ENCODE data around the gene PIBF1.
"Not testable (repeated sequence)": the region's sequence is repeated elsewhere in the genome, so short reads cannot be mapped to it uniquely, and the experiment has no call there.

PIBF1 gene

DNA sequence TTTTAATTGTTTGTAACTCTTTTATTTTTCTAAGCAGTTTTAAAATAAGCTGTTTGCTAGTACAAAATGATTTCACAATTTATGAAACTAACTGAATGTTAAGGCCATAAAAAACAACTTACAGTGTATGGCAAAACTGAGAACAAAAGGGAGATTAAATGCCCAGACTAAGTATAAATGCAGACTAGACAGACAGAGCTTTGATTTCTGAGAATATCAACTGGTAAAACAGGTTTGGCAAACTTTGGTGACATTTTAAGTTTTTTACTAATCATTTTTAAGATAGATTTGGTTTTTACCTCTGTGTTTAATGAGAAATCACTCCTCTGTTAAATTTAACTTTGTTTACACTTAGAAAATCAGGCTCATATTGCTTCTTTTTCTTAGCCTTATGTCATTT, 149.4 kb downstream of the PIBF1 start:
- no peak for DNase-seq

DNA sequence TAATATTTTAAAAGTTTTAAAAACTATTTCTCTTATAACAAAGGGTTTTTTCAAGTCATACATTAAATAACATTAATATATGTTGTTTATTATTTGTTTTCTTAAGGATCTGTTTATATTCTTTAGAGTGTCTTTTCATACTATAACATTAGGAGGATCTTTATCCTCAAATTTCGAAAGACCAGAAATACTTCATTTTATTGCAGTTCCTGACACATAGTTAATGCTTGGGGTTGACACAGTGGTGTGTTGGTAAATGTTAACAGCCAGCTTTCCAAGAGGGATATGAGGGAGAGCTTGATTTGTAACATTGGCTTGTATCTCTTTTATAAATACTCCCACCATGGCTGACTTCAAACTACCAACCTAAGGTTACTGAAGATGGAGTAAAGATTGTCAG, 150.3 kb downstream of the PIBF1 start:
- DNase-seq = no peak

DNA sequence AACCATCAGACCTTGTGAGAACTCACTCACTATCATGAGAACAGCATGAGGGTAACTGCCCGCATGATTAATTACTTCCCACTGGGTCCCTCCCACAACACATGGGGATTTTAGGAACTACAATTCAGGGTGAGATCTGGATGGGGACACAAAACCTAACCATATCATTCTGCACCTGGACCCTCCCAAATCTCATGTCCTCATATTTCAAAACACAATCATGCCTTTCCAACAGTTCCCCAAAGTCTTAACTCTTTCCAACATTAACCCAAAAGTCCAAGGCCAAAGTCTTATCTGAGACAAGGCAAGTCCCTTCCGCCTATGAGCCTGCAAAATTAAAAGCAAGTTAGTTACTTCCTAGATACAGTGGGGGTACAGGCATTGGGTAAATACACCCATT, 164.3 kb downstream of the PIBF1 start:
- DNase-seq = not testable (repeated sequence)

DNA sequence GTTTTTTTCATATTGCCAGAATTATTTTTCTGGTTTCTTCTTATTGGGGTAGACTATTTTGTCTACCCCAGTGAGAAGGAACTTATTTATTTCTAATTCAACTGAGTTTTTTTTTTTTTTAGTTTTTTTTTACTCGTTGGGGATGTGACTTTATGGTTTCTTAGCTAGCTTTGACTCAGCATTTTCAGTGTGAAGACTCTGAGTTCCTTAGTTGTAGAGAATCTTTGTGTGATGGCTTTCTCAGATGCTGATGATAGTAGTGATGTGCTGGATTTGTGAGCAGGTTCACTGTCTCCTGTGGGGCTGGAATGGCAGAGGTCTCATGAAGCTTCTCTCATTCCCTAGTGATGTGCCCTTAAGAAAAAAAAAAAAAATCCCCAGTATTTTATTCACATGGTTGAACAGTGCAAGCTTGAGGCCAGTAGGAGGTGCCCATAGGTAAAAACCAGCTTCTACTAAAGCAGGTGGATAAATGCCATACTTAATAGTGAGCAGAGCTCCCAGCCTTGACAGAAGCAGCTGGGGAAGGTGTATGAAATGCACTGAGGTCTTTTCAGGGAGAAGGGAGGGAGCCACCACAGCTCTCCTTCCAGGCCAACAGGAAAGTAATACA, 170.7 kb downstream of the PIBF1 start:
- no peak for DNase-seq

DNA sequence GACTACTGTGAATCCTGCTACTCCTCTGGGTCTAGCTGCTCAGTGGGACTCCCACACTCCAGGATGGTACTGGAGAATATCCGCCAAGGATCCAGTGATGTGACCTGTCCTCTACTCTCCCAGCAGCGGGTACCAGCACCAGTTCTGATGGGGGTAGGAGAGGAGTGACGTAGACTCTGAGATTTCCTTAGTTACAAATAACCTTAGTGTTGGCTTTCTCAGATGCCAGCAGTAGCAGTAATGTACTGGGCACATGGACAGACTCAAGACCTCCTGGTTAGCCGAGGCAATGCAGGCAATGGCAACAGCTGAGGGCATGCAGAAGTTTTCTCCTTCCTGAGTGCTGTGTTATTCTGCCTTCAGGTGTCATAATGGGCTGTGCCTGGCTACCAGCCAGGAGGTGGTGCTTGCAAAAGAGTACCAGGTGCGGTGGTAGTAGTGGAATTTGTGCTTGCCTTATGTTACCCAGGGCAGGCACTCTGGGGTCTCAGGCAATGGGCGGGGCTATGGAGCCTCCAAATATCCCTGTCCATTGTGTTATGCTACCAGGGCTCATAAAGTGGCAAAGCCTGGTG, 171.5 kb downstream of the PIBF1 start:
- peak; percentile 33 for DNase-seq

DNA sequence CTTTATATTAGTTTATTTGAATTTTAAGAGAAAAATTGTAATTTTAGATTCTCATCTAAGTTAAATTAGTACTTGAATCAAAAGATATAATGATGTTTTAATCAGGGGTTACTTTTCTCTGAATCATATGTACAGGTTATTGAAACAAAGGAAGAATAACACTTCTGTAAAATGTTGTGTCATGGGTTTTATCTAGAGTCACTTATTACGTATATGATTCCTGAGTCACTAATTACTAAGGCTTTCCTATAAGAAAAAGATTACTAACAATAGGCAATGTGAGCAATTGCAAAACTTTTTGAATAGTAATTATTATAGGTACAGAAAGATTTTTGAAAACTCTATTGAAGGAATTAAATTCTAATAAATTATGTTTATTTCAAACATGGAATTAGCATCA, 177.7 kb downstream of the PIBF1 start:
- no peak for DNase-seq

DNA sequence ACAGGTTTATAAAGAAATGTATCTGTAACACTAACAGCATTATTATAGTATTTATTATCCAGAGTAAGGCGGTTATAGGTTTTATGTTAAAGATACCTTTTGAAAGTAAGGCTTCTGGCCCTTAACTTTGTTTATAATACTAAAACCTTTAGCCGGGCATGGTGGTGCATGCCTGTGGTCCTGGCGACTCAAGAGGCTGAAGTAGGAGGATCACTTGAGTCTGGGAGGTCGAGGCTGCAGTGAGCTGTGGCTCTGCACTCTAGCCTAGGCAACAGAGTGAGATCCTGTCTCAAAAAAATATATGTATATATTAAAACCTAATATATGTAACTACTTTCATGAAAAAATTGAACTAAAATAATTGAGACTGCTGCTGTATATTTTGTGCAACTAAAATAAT, 178.2 kb downstream of the PIBF1 start:
- no peak for DNase-seq

DNA sequence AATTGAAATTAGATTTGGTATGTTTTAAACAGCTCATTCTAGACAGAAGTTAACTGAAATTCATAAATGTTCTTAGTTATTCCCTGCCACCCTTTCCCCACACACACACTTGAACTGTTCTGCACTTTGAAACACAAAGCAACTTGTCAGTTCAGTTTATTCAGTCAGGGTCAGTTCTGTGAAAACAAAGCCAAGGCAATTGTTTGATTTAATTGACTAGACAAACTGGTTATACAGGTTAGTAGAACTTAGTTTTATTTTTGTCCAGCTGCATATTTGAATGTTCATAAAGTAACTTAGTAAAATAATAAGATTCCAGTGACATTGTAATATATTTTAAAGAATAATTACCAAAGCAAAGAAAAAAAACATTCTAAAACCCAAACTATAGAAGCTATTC, 178.6 kb downstream of the PIBF1 start:
- peak; percentile 85 for DNase-seq

DNA sequence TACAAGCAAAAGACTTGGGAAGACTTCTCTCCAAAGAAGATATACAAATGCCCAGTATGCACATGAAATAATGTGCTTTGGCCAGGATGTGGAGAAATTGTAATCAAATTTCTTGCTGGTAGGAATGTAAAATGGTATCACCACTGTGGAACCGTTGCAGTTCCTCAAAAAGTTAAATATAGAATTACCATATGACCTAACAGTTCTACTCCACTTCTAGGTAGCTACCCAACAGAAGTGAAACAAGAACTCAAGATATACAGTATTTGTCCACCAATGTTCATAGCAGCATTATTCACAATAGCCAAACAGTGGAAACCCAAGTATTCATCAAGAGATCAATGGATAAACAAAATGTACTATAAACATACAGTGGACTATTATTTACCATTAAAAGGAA, 181.8 kb downstream of the PIBF1 start:
- DNase-seq = no peak

DNA sequence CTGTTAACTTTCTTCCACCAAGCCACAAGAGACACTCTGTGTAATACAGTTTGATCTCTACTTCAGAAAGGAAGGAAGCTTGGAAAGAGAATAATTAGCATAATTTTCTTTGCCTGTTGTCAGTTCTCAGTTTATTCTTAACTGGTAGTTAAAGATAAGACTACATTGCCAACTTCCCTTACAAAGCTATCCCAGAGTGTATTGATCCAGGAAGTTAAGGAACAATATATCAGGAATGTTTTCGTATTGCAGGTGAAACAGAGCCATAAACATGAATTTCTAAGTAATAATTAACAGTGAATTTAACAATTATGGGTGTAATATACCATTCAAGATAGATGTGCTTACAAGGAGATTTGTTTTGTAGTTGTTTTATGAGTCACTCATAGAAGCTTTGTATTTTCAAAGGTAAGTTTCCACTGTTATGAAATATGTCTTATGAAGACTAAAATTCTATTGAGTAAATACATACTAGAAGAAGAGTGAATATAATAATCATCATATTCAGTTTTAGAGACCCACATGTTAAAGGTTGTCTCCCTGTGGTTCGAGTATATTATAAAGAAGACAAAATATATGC, 188.5 kb downstream of the PIBF1 start:
- no peak for DNase-seq

DNA sequence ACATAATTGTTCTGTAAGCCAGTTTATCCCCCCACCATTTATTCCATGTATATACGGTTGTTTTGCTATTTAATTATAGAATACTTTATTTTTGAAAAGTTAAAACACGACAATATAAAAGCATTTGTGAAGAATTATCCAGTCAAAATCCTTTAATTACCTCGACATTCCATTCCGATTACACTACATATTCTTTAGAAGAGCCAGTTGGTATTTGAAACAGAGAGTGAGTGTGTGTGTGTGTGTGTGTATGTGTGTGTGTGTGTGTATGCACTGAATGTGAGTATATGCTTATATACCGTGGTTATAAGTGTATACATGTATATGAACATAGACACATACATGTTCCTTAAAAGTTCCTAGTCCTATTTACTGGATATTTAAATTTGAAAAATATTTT, 189.0 kb downstream of the PIBF1 start:
- DNase-seq = no peak

DNA sequence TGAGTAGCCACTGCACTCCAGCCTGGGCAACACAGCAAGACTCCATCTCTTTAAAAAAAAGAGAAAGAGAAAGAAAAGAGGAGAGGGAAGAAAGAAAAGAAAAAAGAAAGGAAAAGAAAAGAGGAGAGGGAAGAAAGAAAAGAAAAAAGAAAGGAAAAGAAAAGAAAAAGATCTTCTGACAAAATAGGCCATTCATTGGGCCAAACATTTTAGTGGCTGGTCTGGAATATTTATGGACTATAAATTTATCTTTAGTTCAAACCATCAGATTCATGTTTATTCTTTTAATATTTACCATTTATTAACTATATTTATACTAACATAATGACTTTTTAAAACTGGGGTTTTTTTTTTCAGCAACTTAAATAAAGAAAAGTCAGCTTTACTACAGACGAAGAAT, 191.3 kb downstream of the PIBF1 start:
- no peak for DNase-seq

DNA sequence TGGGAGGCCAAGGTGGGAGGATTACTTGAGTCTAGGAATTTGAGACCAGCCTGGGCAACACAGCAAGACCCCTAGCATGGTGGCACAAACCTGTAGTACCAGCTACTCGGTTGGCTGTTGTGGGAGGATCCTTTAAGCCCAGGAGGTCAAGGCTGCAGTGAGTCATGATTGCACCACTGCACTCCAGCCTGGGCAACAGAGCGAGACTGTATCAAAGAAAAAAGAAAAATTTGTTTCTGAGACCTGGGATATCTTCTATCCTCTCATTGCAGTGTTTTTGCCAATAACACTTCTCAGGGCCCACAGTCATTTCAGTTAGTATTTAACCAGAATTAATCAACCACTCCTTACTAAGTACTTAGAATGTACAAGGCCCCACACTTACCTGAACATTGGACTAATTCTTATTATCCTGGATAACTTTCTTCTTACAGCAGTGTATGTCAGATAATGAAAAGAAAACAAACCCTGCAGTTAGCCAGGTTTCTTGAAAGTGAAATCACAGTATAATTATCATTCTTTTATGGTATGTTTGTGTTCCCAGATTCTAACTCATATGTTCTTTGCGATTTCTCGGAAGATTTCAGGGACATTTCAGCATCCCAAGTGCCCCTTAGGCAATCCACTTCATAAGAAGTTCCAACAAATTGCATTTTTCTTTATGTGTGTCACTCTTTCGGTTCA, 201.3 kb downstream of the PIBF1 start:
- no peak for DNase-seq

DNA sequence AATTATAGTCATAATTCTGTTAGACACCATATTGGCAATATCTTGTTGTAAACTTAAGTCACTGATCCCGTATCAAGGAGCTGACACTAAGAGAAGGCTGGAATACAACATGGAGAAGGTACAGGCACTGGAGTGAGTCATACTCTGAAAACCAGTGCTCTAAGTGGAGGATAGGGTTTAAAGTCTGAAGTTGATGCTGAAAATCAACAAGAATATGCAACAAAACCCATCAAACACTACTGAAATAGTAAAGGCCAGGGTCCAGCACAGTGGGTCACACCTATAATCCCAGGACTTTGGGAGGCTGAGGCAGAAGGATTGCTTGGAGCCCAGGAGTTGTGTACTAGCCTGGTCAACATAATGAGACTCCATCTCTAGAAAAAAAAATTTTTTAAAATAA, 203.7 kb downstream of the PIBF1 start:
- no peak for DNase-seq

DNA sequence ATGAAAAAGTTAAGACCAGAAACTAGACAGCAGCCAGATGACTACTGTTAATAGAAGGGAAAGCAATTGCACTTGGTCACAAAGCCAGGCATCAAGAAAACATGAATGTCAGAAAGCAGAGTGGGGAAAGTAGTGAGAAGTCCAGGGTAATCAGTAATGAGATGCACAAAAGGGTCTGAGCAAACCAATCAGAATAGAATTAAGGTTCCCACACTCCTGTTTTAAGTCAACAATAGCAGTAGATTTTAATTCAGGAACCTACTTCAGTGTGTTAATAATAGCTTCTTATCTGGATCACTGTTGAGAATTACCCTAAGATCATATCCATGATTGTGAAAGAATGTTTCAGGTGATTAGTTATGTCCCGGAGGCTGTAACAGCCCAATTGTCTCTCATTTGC, 204.3 kb downstream of the PIBF1 start:
- no peak for DNase-seq

DNA sequence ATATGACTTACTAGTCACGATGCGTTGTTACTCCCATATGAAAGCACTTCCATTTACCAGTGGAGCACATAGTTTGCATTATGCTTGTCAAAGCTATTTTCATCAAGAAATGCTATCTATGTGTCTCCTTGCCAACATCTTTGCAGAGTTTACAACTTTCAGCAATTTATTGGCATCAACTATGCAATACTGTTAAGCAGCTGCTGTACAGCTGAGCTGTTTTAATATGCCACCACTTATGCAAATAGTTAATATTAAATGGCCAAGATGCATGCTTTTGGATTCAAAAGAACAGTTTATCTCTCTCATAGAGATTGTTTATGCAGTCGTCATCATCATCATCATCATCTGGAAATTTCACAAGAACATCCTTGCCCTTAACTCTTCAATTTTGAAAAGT, 209.0 kb downstream of the PIBF1 start:
- DNase-seq = no peak

DNA sequence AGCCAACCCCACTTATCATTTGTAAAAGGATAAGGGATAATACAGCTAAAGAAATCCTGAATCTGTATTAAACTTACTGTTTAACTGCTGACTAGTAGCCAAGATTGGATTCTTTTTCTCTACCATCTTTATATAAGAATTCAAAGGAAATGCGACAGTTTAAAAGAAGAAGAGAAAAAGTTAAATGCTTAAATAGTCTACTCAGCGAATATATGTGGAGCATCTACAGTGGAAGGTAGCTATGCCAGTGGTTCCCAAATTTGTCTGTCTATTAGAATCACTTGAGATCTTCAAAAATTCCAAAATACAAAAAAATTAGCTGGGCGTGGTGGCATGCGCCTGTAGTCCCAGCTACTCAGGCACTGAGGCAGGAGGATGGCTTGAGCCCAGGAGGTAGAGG, 216.1 kb downstream of the PIBF1 start:
- no peak for DNase-seq

DNA sequence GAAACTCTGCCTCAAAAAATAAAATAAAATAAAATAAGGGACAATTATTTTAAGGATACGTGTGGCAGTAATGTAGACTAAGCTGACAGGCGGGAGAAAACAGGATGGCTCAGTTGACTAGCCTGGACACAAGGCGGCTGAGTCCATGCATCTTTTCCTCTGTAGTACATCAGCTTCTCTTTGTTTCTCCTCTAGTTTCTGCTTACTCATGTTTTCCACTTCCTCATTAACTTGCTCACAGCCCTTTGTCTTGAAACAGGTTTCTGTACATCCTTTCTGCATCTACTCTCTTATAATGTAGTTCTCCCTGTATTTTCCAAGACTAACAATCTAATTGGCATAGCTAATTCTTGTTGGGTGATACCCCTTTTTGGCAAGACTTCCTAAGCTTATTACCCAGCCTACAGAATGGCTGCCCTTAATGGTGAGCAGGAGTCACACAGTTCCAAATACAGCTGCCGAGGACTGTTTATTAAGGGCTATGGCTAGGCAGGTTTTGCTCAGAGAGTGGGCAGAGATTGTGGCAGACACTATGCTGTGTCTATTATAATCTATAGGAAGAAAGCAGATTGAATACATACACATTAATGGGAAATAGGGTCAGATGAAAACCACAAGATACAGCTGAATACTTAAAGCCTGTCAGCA, 218.2 kb downstream of the PIBF1 start:
- peak; percentile 59 for DNase-seq

DNA sequence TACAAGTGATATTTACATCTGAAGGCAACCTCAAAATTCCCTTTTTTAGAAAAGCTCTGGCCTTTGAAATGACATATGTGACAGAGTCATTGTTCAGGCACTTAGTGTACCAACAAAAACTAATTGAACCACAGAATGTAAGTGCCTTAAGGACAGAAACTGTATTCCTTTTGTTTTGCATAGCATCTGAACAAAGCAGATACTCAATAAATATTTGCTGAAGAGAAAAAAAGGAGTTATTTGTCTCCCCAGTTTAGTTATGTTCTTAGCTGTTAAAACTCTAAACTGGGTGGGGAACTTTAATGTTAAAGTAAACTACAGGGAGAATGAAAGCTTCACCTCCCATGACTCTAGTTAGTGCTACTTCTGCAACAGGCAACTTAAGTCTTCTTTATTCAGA, 220.0 kb downstream of the PIBF1 start:
- DNase-seq = peak; percentile 1

DNA sequence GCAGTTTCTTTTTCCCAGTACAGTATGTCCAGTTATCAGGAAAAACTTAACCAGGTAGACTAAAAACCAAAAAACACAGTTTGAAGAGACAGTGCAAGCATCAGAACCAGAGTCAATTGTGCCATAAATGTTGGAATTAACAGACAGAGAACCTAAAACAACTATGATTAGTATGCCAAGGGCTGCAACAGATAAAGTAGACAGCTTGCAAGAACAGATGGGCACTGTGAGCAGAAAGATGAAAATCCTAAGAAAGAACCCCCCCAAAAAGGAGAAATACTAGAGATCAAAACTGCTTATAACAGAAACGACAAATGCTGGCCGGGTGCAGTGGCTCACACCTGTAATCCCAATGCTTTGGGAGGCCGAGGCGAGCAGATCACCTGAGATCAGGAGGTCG, 229.8 kb downstream of the PIBF1 start:
- DNase-seq = no peak

DNA sequence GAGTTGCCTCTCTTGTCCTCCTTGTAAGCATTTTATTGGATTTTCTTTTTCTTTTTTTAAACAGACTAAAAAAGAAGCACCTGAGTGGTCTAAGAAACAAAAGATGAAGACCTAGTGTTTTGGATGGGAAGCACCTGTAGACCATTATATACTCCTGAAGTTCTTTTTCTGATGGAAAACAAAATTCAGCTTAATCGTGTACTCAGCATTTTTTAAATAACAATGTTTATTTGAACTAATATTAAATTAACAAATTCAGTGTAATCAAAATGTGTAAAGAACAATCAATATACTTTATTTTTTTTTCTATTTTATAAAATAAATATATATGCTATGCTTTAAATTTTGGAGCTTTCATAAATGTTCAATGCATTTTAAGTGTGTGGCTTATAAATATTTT, 233.9 kb downstream of the PIBF1 start:
- no peak for DNase-seq

DNA sequence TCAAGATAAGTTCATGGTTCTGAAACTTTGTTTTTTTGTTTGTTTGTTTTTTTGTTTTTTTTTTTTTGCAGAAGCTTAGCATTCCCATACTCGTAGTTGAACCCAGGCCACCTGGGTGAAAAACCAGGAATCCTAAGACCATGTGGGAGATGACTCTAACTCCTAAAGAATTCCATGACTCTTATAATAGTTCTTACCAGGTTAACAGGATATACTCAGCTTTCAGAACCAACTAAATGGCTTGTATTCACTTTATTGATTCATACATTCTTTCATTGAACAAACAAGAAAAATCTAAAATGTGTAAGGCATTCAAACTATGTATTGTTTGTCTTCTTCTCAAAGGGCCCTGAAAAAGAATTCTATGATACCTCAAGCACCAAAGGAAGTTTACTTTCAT, 236.4 kb downstream of the PIBF1 start:
- DNase-seq = no peak

DNA sequence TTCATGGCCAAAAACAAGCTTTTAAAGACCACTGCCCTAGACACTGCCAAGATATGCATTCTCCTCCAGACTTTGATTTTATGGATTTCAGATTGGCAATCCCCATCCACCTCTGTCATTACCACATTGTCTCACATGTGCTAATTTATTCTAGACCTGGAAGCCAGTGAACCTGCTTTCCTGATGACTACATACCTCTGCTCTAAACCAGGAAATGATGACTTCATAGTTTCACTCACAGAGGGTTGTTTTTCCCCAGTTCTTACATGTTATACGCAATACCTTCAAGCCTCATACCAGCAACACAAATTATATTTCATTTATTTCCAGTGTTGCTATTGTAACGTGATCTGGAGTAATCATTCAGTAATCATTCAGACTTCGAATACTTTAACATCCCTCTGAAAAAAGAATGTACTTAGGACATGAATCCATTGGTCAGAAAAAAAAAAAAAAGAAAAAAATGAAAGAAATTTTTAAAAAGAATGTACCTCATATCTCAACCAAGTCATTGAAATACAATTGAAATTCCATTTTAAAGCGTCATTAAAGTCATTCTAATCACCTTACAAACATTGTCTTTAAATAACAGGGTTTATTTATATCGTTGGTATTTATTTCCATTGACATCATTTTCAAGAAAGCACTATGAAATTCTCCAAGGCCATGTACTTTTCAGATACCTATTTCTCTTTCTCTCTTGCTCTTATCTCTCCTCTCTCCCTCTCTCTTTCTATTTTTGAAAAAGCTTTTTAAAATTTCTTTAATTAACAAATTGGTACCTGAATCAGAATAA, 243.5 kb downstream of the PIBF1 start:
- no peak for DNase-seq
